ENCODE results near the gene TMEM272. TPM values are rescaled to one million over a fixed set of nuclear protein-coding genes. Genes with fewer than 3 reads are reported as not detected.

The TMEM272 gene
- total RNA-seq, 3 donors from 2014 or later = under 0.01 to 0.16 TPM; not detected in 1

GRCh38 chr13:51873837-51874236 is 28.9 kb upstream of the TMEM272 start:
- no peak for DNase-seq (ENCODE audit: low spot score in 2 of 2)
- Histone ChIP-seq H3K9me3 (no peaks in the 10 kb centered on the region), H3K27ac (no peak overlapping the region), H3K27me3 (no peaks in the 10 kb centered on the region), H3K36me3 (no peaks in the 10 kb centered on the region), H3K4me3 (no peak overlapping the region), H3K4me1 (no peaks in the 10 kb centered on the region)
- TF ChIP-seq POLR2AphosphoS5 (IDR thresholded peaks at IDR 0.05) = no peak
- TF ChIP-seq POLR2A (IDR thresholded peaks at IDR 0.05) = no peak
- TF ChIP-seq CTCF (IDR thresholded peaks at IDR 0.05) = no peak
- intact Hi-C loops (cut with DNase I; ENCODE audit: low total_unique reads) = no loop called here

- H3K4me3 ChIP-seq = no peak overlapping the region
- intact Hi-C loops (cut with DNase I; ENCODE audit: low total_unique reads) = no loop called here
- H3K27me3 ChIP-seq = no peaks in the 10 kb centered on the region
- no peaks in the 10 kb centered on the region for H3K9me3 ChIP-seq
- no peak for TF ChIP-seq CTCF (IDR thresholded peaks at IDR 0.05)
- TF ChIP-seq POLR2AphosphoS5 (IDR thresholded peaks at IDR 0.05) = no peak
- no peak for TF ChIP-seq POLR2A (IDR thresholded peaks at IDR 0.05)
- no peak overlapping the region for H3K27ac ChIP-seq
- no peaks in the 10 kb centered on the region for H3K4me1 ChIP-seq
- DNase-seq (ENCODE audit: low spot score in 2 of 2) = no peak
- no peaks in the 10 kb centered on the region for H3K36me3 ChIP-seq
Observed at GRCh38 chr13:51873117-51873798, 28.3 kb upstream of the TMEM272 start.

GRCh38 chr13:51870616-51871015 is 25.6 kb upstream of the TMEM272 start:
- Histone ChIP-seq H3K27me3 (no peaks in the 10 kb centered on the region), H3K27ac (no peak overlapping the region), H3K9me3 (no peaks in the 10 kb centered on the region), H3K36me3 (no peaks in the 10 kb centered on the region), H3K4me3 (no peak overlapping the region), H3K4me1 (no peaks in the 10 kb centered on the region)
- DNase-seq (ENCODE audit: low spot score in 2 of 2) = no peak
- TF ChIP-seq POLR2A (IDR thresholded peaks at IDR 0.05) = no peak
- no peak for TF ChIP-seq CTCF (IDR thresholded peaks at IDR 0.05)
- TF ChIP-seq POLR2AphosphoS5 (IDR thresholded peaks at IDR 0.05) = no peak
- intact Hi-C loops (cut with DNase I; ENCODE audit: low total_unique reads) = no loop called here

GRCh38 chr13:51869916-51870315 is 24.9 kb upstream of the TMEM272 start:
- Histone ChIP-seq H3K36me3 (no peaks in the 10 kb centered on the region), H3K4me3 (no peak overlapping the region), H3K27me3 (no peaks in the 10 kb centered on the region), H3K9me3 (no peaks in the 10 kb centered on the region), H3K4me1 (no peaks in the 10 kb centered on the region), H3K27ac (no peak overlapping the region)
- TF ChIP-seq POLR2A (IDR thresholded peaks at IDR 0.05) (no peak), POLR2AphosphoS5 (IDR thresholded peaks at IDR 0.05) (no peak), CTCF (IDR thresholded peaks at IDR 0.05) (no peak)
- DNase-seq (ENCODE audit: low spot score in 2 of 2) = no peak
- intact Hi-C loops (cut with DNase I; ENCODE audit: low total_unique reads) = no loop called here

- no peaks in the 10 kb centered on the region for H3K36me3 ChIP-seq
- no peaks in the 10 kb centered on the region for H3K4me1 ChIP-seq
- H3K27me3 ChIP-seq = no peaks in the 10 kb centered on the region
- H3K4me3 ChIP-seq = no peak overlapping the region
- intact Hi-C loops (cut with DNase I; ENCODE audit: low total_unique reads) = no loop called here
- DNase-seq (ENCODE audit: low spot score in 2 of 2) = no peak
- no peaks in the 10 kb centered on the region for H3K9me3 ChIP-seq
- no peak for TF ChIP-seq POLR2A (IDR thresholded peaks at IDR 0.05)
- TF ChIP-seq POLR2AphosphoS5 (IDR thresholded peaks at IDR 0.05) = no peak
- TF ChIP-seq CTCF (IDR thresholded peaks at IDR 0.05) = no peak
- no peak overlapping the region for H3K27ac ChIP-seq
Observed at GRCh38 chr13:51867062-51867461, 22.1 kb upstream of the TMEM272 start.

Measured in breast epithelium (tissue), 4 donors.